Brain microvascular endothelial cell (primary cell): ENCODE results near the gene SLC2A14.
"Not testable (repeated sequence)": the region's sequence is repeated elsewhere in the genome, so short reads cannot be mapped to it uniquely, and the experiment has no call there.

Experiments used
- DNase-seq: peaks from one replicate; pipeline ENCODE4 v3.0.0-alpha.2; 2020
- H3K27ac ChIP-seq: fragments of 250-450 bp; sonication (Bioruptor Pico); 2 replicates; pipeline ENCODE4 v1.5.1; 2020; ENCODE audit warnings: mild to moderate bottlenecking, moderate library complexity
- H3K27me3 ChIP-seq: fragments of 250-450 bp; sonication (Bioruptor Pico); replicated peaks from 2 replicates; pipeline ENCODE4 v1.5.1; 2020; ENCODE audit warnings: mild to moderate bottlenecking
- H3K36me3 ChIP-seq: fragments of 250-450 bp; sonication (Bioruptor Pico); replicated peaks from 2 replicates; pipeline ENCODE4 v1.5.1; 2020; ENCODE audit warnings: mild to moderate bottlenecking
- H3K4me3 ChIP-seq: 2 replicates; pipeline ENCODE4 v1.5.1; 2011; ENCODE audit warnings: low read depth, mild to moderate bottlenecking, control low read depth, low read length, moderate library complexity
- in situ Hi-C: cut with HindIII; loops from 2 replicates; pipeline ENCODE4 v1.10.0; 2017; ENCODE audit warnings: low sequenced_read_pairs, low pct_ligation_motif_present
- TF ChIP-seq, protein P1 (sequence below): IDR thresholded peaks from 2 replicates; pipeline ENCODE4 v1.5.1; 2011; ENCODE audit warnings: low read depth, mild to moderate bottlenecking, moderate library complexity, low read length, control low read depth, inconsistent platforms; ENCODE audit errors: missing control alignments

Gene SLC2A14

DNA sequence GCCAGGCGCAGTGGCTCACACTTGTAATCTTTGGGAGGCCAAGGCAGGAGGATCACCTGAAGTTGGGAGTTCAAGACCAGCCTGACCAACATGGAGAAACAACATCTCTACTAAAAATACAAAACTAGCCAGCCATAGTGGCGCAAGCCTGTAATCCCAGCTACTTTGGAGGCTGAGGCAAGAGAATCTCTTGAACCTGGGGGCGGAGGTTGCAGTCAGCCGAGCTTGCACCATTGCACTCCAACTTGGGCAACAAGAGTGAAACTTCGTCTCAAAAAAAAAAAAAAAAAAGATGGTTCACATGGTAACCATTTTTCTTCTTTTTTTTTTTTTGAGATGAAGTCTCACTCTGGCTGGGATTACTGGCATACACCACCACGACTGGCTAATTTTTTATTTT lies 35.3 kb downstream of the SLC2A14 start:
- Histone ChIP-seq H3K27me3 (no peaks in the 10 kb centered on the region), H3K27ac (no peak overlapping the region), H3K4me3 (no peak overlapping the region), H3K36me3 (no peaks in the 10 kb centered on the region)
- in situ Hi-C loops = no loop called here
- no peak for DNase-seq
- TF ChIP-seq, protein P1, sequence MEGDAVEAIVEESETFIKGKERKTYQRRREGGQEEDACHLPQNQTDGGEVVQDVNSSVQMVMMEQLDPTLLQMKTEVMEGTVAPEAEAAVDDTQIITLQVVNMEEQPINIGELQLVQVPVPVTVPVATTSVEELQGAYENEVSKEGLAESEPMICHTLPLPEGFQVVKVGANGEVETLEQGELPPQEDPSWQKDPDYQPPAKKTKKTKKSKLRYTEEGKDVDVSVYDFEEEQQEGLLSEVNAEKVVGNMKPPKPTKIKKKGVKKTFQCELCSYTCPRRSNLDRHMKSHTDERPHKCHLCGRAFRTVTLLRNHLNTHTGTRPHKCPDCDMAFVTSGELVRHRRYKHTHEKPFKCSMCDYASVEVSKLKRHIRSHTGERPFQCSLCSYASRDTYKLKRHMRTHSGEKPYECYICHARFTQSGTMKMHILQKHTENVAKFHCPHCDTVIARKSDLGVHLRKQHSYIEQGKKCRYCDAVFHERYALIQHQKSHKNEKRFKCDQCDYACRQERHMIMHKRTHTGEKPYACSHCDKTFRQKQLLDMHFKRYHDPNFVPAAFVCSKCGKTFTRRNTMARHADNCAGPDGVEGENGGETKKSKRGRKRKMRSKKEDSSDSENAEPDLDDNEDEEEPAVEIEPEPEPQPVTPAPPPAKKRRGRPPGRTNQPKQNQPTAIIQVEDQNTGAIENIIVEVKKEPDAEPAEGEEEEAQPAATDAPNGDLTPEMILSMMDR = no peak

DNA sequence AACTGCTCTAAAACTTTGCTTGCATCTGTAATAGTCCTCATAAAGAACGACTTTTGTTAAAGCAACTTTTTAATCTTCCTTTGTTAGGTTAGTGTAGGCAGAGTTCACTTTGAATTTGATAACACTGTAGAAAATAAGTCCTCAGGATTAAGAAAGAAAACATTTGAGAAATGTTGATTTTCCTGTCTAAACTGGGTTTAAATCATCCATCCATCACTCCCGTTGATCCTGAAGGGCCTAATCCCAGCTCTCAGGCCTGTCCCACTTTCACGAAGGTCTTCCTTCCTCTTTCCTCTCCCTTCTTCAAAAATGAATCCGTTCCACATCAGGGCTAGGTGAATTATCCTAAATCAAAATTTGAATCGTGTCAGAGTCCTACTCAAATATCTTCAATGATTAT lies 36.9 kb downstream of the SLC2A14 start:
- Histone ChIP-seq H3K27ac (no peak overlapping the region), H3K4me3 (no peak overlapping the region), H3K36me3 (no peaks in the 10 kb centered on the region), H3K27me3 (no peaks in the 10 kb centered on the region)
- TF ChIP-seq, protein P1 = no peak
- in situ Hi-C loops = no loop called here
- DNase-seq = no peak

DNA sequence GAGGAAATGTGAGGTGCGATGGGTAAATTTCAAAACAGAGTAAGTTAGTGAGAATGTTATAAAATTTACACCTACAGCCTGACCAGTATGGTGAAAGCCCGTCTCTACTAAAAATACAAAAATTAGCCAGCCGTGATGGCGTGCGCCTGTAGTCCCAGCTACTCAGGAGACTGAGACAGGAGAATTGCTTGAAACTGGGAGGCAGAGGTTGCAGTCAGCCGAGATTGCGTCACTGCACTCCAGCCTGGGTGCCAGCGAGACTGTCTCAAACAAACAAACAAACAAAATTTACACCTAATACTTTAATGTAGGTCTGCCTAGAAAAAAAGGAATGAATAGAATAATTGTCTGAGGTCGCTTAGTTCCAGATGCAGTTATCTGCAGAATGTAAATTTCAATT lies 37.6 kb downstream of the SLC2A14 start:
- H3K27me3 ChIP-seq = no peaks in the 10 kb centered on the region
- no peak overlapping the region for H3K4me3 ChIP-seq
- TF ChIP-seq, protein P1 = no peak
- H3K36me3 ChIP-seq = no peaks in the 10 kb centered on the region
- H3K27ac ChIP-seq = no peak overlapping the region
- in situ Hi-C loops = no loop called here
- DNase-seq = no peak

DNA sequence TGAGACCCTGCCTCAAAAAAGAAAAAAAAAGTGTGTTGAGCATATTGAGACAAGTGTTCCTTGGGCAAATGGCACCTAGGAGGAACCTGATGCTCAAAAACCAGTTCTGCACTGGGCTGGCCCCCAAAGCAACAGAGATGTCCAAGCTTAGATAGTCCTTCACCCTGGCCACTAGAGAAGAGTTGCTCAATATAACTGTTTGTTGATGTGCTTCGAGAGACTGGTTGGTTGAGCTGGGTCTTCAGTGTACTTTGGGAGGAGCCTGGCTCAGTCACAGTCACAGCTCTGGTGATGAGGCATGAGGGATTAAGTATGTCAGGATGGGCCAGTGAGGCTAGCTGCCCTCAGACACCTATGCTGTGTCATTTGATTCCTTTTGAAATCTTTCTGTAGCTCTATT lies 38.0 kb downstream of the SLC2A14 start:
- DNase-seq = no peak
- H3K27ac ChIP-seq = no peak overlapping the region
- H3K36me3 ChIP-seq = no peaks in the 10 kb centered on the region
- no peak overlapping the region for H3K4me3 ChIP-seq
- in situ Hi-C loops = no loop called here
- no peaks in the 10 kb centered on the region for H3K27me3 ChIP-seq
- TF ChIP-seq, protein P1 = no peak

DNA sequence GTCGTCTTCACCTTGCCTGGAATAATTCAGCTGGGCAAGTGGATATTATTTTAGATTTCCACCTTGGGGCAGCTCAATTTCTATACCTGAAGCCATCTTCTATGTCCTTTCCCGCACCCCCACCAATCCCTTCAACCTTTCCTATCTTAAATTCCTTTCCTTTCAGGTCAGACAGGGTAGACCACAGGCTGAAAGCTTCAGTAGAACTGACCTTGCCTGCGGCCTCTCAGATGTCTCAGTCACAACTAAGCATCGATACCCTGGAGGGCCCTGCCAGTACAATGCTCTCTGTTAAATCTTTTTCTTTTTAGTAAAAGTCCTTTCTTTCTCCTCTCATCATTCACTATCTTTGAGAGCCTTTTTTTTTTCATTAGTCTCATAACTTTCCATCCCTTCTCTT lies 38.9 kb downstream of the SLC2A14 start:
- H3K4me3 ChIP-seq = no peak overlapping the region
- no peak overlapping the region for H3K27ac ChIP-seq
- TF ChIP-seq, protein P1 = no peak
- no peaks in the 10 kb centered on the region for H3K36me3 ChIP-seq
- H3K27me3 ChIP-seq = no peaks in the 10 kb centered on the region
- no peak for DNase-seq
- in situ Hi-C loops = no loop called here

DNA sequence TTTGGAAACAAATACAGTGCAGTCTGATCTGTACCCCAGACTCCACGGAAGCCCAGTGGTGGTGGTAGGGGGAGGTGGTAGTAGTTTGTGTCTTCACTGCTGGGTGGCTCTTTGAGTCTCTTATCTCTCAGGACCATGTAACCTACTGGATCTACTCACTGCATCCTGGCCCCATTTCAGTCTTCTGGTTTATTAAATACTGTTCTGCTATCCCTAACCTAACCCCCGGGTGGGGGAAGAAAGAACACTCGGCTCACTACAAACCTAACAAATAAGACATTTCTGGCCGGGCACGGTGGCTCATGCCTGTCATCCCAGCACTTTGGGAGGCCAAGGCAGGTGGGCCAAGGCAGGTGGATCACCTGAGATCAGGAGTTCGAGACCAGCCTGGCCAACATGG lies 39.5 kb downstream of the SLC2A14 start:
- in situ Hi-C loops, H3K36me3 ChIP-seq, H3K4me3 ChIP-seq: not testable (repeated sequence)

More for the DNA sequence above, 39.5 kb downstream of the SLC2A14 start:
- H3K27me3 ChIP-seq, DNase-seq, H3K27ac ChIP-seq: not testable (repeated sequence)
